ENCODE measurements around the gene SLC9A5.

- TF ChIP-seq, protein P1, sequence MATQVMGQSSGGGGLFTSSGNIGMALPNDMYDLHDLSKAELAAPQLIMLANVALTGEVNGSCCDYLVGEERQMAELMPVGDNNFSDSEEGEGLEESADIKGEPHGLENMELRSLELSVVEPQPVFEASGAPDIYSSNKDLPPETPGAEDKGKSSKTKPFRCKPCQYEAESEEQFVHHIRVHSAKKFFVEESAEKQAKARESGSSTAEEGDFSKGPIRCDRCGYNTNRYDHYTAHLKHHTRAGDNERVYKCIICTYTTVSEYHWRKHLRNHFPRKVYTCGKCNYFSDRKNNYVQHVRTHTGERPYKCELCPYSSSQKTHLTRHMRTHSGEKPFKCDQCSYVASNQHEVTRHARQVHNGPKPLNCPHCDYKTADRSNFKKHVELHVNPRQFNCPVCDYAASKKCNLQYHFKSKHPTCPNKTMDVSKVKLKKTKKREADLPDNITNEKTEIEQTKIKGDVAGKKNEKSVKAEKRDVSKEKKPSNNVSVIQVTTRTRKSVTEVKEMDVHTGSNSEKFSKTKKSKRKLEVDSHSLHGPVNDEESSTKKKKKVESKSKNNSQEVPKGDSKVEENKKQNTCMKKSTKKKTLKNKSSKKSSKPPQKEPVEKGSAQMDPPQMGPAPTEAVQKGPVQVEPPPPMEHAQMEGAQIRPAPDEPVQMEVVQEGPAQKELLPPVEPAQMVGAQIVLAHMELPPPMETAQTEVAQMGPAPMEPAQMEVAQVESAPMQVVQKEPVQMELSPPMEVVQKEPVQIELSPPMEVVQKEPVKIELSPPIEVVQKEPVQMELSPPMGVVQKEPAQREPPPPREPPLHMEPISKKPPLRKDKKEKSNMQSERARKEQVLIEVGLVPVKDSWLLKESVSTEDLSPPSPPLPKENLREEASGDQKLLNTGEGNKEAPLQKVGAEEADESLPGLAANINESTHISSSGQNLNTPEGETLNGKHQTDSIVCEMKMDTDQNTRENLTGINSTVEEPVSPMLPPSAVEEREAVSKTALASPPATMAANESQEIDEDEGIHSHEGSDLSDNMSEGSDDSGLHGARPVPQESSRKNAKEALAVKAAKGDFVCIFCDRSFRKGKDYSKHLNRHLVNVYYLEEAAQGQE (IDR thresholded peaks at IDR 0.05) = no peak
- TF ChIP-seq NR2F2 (IDR thresholded peaks at IDR 0.05) (no peak), CTCF (IDR thresholded peaks at IDR 0.05; ENCODE audit: low read depth, low read length, missing input control) (no peak), SP1 (IDR thresholded peaks at IDR 0.05) (no peak), TAF1 (conservative IDR thresholded peaks at IDR 0.05) (no peak), JUND (IDR thresholded peaks at IDR 0.05) (no peak), YY1 (IDR thresholded peaks at IDR 0.05) (no peak), FOXA1 (IDR thresholded peaks at IDR 0.05) (no peak), RAD21 (IDR thresholded peaks at IDR 0.05) (no peak), EGR1 (IDR thresholded peaks at IDR 0.05; ENCODE audit: low read depth in 2 of 2) (no peak)
- TF ChIP-seq, protein P2, sequence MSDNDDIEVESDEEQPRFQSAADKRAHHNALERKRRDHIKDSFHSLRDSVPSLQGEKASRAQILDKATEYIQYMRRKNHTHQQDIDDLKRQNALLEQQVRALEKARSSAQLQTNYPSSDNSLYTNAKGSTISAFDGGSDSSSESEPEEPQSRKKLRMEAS (IDR thresholded peaks at IDR 0.05) = no peak
Measured at GRCh38 chr16:67312719-67313118, 63.9 kb downstream of the SLC9A5 start.
